Neural cell (in vitro differentiated cells): ENCODE measurements around the gene AFF1. TPM values are rescaled to one million over a fixed set of nuclear protein-coding genes. Genes with fewer than 3 reads are reported as not detected.

Source experiments
- H2AFZ ChIP-seq: fragments of 200-600, 300-800 bp; sonication (generic), shearing (Covaris generic); 2 replicates; pipeline ENCODE4 v1.6.0; 2014; ENCODE audit warnings: low read depth, mild to moderate bottlenecking, antibody characterized with exemption, low read length, moderate library complexity
- H3F3A ChIP-seq: fragments of 200-600 bp; shearing (Covaris generic); 2 replicates; pipeline ENCODE4 v1.6.1; 2016; ENCODE audit warnings: mild to moderate bottlenecking, moderate library complexity, mixed read lengths, antibody characterized with exemption, low read length; ENCODE audit not compliant: insufficient read depth, poor library complexity, severe bottlenecking
- H3K27ac ChIP-seq: fragments of 200-600, 300-800 bp; sonication (generic), shearing (Covaris generic); 2 replicates; pipeline ENCODE4 v1.5.1; 2014; ENCODE audit warnings: mild to moderate bottlenecking, low read length, moderate library complexity
- H3K27me3 ChIP-seq: fragments of 300-800, 200-600 bp; sonication (generic), shearing (Covaris generic); 2 replicates; pipeline ENCODE4 v1.6.0; 2014; ENCODE audit warnings: mild to moderate bottlenecking, low read depth, low read length, moderate library complexity; ENCODE audit not compliant: insufficient read depth
- H3K36me3 ChIP-seq: fragments of 300-800, 200-600 bp; sonication (generic), shearing (Covaris generic); 2 replicates; pipeline ENCODE4 v1.5.1; 2014; ENCODE audit warnings: mild to moderate bottlenecking, antibody characterized with exemption, low read length, moderate library complexity; ENCODE audit not compliant: insufficient read depth
- H3K4me2 ChIP-seq: fragments of 300-800, 200-600 bp; sonication (generic), shearing (Covaris generic); 2 replicates; pipeline ENCODE4 v1.6.0; 2014; ENCODE audit warnings: mild to moderate bottlenecking, low read length
- H3K4me3 ChIP-seq: fragments of 300-800, 200-600 bp; sonication (generic), shearing (Covaris generic); 2 replicates; pipeline ENCODE4 v1.5.1; 2014; ENCODE audit warnings: mild to moderate bottlenecking, low read length, moderate library complexity
- H3K79me2 ChIP-seq: fragments of 200-600 bp; shearing (Covaris generic); replicated peaks from 2 replicates; pipeline ENCODE4 v1.6.0; 2014; ENCODE audit warnings: mild to moderate bottlenecking, low read length, moderate library complexity; ENCODE audit not compliant: insufficient read depth
- H3K9ac ChIP-seq: fragments of 300-800, 200-600 bp; sonication (generic), shearing (Covaris generic); 2 replicates; pipeline ENCODE4 v1.6.1; 2016; ENCODE audit warnings: mild to moderate bottlenecking, low read length, mixed read lengths
- H3K9me2 ChIP-seq: fragments of 200-600 bp; shearing (Covaris generic); 2 replicates; pipeline ENCODE4 v1.6.1; 2016; ENCODE audit warnings: mild to moderate bottlenecking, low read length, mixed read lengths; ENCODE audit not compliant: insufficient read depth
- H3K9me3 ChIP-seq: fragments of 200-600, 300-800 bp; sonication (generic), shearing (Covaris generic); 2 replicates; pipeline ENCODE4 v1.6.1; 2016; ENCODE audit warnings: mild to moderate bottlenecking, mixed run types, low read length, moderate library complexity, mixed read lengths
- H4K20me1 ChIP-seq: fragments of 200-600 bp; shearing (Covaris generic); 2 replicates; pipeline ENCODE4 v1.6.1; 2016; ENCODE audit warnings: mild to moderate bottlenecking, mixed run types; ENCODE audit not compliant: insufficient read depth
- EP300 ChIP-seq: fragments of 450-650 bp; conservative IDR thresholded peaks from 2 replicates; pipeline ENCODE4 v1.6.1; 2014; ENCODE audit warnings: antibody characterized with exemption, mild to moderate bottlenecking, moderate library complexity; ENCODE audit not compliant: poor library complexity, severe bottlenecking
- EZH2 ChIP-seq: fragments of 200-600, 300-800 bp; shearing (Covaris generic), sonication (generic); IDR thresholded peaks from 2 replicates; pipeline ENCODE4 v1.6.1; 2014; ENCODE audit warnings: antibody characterized with exemption, low read length, borderline replicate concordance, mild to moderate bottlenecking; ENCODE audit not compliant: insufficient read depth, poor library complexity, severe bottlenecking
- MXI1 ChIP-seq: fragments of 450-650 bp; conservative IDR thresholded peaks from 2 replicates; pipeline ENCODE4 v1.6.1; 2014; ENCODE audit warnings: antibody characterized with exemption, mild to moderate bottlenecking; ENCODE audit not compliant: poor library complexity, severe bottlenecking
- POLR2AphosphoS5 ChIP-seq: IDR thresholded peaks from 2 replicates; pipeline ENCODE4 v1.6.1; 2012
- RAD21 ChIP-seq: fragments of 450-650 bp; conservative IDR thresholded peaks from 2 replicates; pipeline ENCODE4 v1.6.1; 2014; ENCODE audit warnings: antibody characterized with exemption, mild to moderate bottlenecking, moderate library complexity
- REST ChIP-seq: IDR thresholded peaks from 2 replicates; pipeline ENCODE4 v1.6.1; 2012; ENCODE audit warnings: borderline replicate concordance
- SMC3 ChIP-seq: fragments of 450-650 bp; conservative IDR thresholded peaks from 2 replicates; pipeline ENCODE4 v1.6.1; 2014; ENCODE audit warnings: antibody characterized with exemption, mild to moderate bottlenecking, moderate library complexity; ENCODE audit not compliant: poor library complexity
- TAF1 ChIP-seq: IDR thresholded peaks from 2 replicates; pipeline ENCODE4 v1.6.1; 2012; ENCODE audit warnings: low read depth
- polyA plus RNA-seq: library from polyadenylated mRNA; depleted of rRNA; stranded (reverse); fragments of >200 nt; gene quantifications from 2 replicates; pipeline ENCODE4 v1.2.3, GENCODE V29; 2014
- TF ChIP-seq, protein P1 (sequence below): fragments of 450-650 bp; IDR thresholded peaks from 2 replicates; pipeline ENCODE4 v1.5.1; 2014; ENCODE audit warnings: antibody characterized with exemption, mild to moderate bottlenecking, moderate library complexity; ENCODE audit not compliant: poor library complexity, severe bottlenecking

The AFF1 gene
- polyA plus RNA-seq, 1 donor from 2014 or later, result 0.63 TPM

DNA sequence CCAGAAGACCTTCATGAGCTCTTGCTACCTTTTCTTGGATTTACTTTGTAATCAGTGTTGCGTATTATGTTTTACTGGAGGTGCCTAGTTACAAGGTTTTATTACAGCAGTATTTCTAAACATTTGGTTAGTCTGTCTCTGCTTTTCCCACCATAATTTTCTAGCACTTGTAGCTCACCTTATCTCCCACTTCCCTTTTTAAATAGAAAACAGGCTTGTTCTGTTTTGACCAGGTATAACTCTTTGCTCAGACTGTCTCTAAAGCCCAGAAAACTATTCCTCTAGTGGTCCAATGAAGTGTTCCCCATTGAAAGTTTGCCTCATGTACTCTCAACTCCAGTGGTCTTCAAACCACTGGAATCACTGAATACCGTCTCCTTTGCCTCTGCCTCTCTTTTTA is 43.9 kb downstream of the AFF1 start:
- Histone ChIP-seq H3K79me2 (no peaks in the 10 kb centered on the region), H3F3A (no peaks in the 10 kb centered on the region)

DNA sequence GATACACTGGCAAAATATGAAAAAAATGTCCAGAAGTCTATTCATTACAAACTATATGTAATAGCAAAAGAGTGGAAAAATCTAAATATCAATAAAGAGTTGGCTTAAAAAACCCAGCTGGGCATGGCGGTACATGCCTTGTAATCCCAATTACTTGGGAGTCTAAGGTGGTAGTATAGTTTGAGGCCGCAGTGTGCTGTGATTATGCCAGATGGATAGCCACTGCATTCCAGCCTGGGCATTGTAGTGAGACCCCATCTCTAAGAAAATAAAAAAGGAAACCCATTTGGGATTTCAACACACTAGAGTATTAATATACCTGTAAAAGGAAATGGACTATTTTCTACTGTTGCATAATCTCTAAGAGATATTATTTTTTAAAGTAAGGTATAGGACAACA is 45.4 kb downstream of the AFF1 start:
- Histone ChIP-seq H3K9me3 (no peaks in the 10 kb centered on the region), H3K4me3 (no peak overlapping the region), H3K79me2 (no peaks in the 10 kb centered on the region), H2AFZ (no peak overlapping the region), H3K27me3 (no peaks in the 10 kb centered on the region), H4K20me1 (no peaks in the 10 kb centered on the region), H3K36me3 (no peaks in the 10 kb centered on the region), H3K4me2 (no peak overlapping the region), H3K9me2 (no peaks in the 10 kb centered on the region), H3K9ac (no peak overlapping the region), H3F3A (no peaks in the 10 kb centered on the region), H3K27ac (no peak overlapping the region)
- TF ChIP-seq TAF1 (no peak), EZH2 (no peak), EP300 (no peak), REST (no peak)

More for the DNA sequence above, 43.9 kb downstream of the AFF1 start:
- H3K27ac ChIP-seq, result no peak overlapping the region
- H3K4me2 ChIP-seq, result no peak overlapping the region
- H3K36me3 ChIP-seq, result no peaks in the 10 kb centered on the region
- no peaks in the 10 kb centered on the region for H3K27me3 ChIP-seq
- H3K4me3 ChIP-seq, result no peak overlapping the region
- no peak overlapping the region for H2AFZ ChIP-seq
- H3K9me3 ChIP-seq, result no peaks in the 10 kb centered on the region
- H3K9me2 ChIP-seq, result no peaks in the 10 kb centered on the region
- H4K20me1 ChIP-seq, result no peaks in the 10 kb centered on the region
- no peak overlapping the region for H3K9ac ChIP-seq
- TF ChIP-seq REST, result no peak
- no peak for TF ChIP-seq RAD21
- no peak for TF ChIP-seq EZH2
- TF ChIP-seq MXI1, result no peak
- TF ChIP-seq TAF1, result no peak
- TF ChIP-seq POLR2AphosphoS5, result no peak
- no peak for TF ChIP-seq EP300
- no peak for TF ChIP-seq SMC3
- TF ChIP-seq, protein P1, sequence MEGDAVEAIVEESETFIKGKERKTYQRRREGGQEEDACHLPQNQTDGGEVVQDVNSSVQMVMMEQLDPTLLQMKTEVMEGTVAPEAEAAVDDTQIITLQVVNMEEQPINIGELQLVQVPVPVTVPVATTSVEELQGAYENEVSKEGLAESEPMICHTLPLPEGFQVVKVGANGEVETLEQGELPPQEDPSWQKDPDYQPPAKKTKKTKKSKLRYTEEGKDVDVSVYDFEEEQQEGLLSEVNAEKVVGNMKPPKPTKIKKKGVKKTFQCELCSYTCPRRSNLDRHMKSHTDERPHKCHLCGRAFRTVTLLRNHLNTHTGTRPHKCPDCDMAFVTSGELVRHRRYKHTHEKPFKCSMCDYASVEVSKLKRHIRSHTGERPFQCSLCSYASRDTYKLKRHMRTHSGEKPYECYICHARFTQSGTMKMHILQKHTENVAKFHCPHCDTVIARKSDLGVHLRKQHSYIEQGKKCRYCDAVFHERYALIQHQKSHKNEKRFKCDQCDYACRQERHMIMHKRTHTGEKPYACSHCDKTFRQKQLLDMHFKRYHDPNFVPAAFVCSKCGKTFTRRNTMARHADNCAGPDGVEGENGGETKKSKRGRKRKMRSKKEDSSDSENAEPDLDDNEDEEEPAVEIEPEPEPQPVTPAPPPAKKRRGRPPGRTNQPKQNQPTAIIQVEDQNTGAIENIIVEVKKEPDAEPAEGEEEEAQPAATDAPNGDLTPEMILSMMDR, result no peak
